GM12872 (cell line): ENCODE results near the gene SMG5.

Experiments used
- TF ChIP-seq, protein P1 (sequence below): IDR thresholded peaks from 3 replicates; pipeline ENCODE4 v1.5.1; 2011; ENCODE audit warnings: low read depth, mild to moderate bottlenecking, low read length, moderate library complexity; ENCODE audit not compliant: insufficient read depth

SMG5 gene

DNA sequence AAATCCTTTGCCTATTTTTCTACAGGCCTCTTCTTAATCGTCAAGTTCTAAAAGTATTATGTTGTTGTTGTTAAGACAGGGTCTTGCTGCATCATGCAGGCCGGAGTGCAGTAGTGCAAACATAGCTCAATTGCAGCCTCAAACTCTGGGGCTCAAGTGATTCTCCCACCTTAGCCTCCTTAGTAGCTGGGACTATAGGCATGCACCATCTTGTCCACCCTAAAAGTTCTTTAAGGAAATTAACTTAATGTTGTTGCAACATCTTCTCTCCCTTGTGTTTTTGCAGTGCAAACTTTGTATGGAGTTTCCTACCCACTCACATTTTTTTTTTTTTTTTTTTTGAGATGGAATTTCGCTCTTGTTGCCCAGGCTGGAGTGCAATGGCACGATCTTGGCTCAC is 20.6 kb upstream of the SMG5 start:
- TF ChIP-seq, protein P1, sequence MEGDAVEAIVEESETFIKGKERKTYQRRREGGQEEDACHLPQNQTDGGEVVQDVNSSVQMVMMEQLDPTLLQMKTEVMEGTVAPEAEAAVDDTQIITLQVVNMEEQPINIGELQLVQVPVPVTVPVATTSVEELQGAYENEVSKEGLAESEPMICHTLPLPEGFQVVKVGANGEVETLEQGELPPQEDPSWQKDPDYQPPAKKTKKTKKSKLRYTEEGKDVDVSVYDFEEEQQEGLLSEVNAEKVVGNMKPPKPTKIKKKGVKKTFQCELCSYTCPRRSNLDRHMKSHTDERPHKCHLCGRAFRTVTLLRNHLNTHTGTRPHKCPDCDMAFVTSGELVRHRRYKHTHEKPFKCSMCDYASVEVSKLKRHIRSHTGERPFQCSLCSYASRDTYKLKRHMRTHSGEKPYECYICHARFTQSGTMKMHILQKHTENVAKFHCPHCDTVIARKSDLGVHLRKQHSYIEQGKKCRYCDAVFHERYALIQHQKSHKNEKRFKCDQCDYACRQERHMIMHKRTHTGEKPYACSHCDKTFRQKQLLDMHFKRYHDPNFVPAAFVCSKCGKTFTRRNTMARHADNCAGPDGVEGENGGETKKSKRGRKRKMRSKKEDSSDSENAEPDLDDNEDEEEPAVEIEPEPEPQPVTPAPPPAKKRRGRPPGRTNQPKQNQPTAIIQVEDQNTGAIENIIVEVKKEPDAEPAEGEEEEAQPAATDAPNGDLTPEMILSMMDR, result no peak

DNA sequence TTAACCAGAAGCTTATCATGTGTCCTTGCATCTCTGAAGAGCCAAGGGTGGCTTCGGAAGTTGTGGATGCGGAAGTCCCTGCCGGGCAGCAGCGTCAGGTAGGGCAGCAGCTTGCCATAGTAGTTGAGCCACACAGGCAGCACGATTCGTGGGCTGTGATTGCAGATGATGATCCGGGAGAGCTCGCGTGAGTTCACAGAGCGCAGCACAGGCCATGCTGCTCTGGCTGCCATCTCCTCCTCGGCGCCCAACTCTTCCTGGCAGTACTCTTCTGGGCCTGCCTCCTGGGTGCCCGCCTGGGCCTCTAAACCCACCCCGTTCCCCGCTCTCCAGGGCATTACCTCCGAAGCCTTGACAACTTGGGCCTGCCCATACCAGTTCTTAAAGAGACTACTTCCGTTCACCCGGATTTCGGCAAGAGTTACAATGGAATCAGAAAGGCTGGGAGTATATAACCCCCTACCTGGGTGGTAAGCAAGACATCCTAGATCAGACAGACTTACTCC is 16.3 kb upstream of the SMG5 start, which contains the start of gene VHLL:
TSS of gene VHLL (minus strand) at position 456 of the 506 bp plus-strand sequence. CDS start at position 338, 118 bp downstream.
- TF ChIP-seq, protein P1, result no peak

DNA sequence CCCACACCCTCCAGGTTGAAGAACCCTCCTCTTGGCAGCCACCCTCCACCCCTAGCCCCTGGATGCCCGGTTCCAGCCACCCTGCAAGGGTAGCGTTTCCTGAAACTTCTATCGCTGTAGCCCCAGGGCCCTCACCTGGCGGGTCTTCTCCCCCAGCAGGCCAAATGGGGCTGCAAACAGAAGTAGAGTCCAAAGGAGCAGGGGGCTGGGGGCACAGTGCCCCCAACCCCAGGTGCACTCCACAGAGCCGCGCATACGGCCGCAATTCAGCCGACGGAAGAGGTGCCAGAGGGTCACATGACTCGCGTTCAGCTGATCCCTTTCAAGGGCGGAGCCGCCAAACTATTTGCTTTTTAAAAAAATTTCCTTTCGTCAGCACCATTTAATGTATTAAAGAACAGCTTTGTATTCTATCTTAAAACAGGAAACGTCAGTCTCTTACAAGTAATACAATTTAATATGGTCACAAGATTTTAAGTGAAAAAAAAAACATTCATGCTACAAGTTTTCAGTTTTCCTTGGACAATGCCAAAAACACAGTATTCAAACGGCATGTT is 12.8 kb upstream of the SMG5 start, which contains the start of gene GLMP:
TSS of gene GLMP (minus strand) at position 289 of the 557 bp plus-strand sequence. CDS start at position 255, 34 bp downstream.
- TF ChIP-seq, protein P1, result no peak

DNA sequence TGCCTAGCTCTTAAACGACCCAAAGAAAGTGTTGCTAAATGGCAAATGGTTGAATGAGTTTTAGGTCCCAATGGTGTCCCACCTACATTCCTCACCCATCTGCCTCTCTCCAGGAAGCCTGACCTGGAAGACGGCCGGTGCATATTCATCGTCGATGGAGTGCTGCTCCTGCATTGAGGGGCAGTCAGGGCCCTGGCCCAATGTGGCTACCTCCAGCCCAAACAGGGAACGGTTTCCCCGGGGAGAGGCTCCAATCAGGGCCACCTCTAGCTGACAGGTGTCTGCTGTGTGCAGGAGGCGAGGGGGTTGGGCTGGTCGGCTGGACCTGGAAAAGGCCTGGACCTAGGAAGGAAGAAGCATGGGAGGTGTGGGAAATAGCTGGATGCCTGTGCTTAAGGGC is 11.3 kb upstream of the SMG5 start:
- TF ChIP-seq, protein P1, result no peak

DNA sequence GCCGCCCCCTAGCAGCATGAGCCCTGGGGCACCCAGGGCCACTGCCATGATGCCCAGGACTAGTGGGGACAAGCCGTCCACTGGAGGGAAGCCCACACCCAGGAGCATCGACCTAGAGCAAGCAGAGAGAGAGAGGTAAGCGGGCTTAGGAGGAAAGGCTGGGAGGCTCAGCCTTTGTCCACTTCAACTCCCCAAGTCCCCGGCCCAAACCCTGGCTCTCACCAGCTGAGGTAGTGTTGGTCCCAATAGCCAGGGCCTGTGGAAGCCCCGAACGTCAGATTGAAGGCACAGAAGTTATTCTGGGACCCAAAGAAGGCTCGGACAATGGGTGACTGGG is 10.4 kb upstream of the SMG5 start:
- TF ChIP-seq, protein P1, result no peak

DNA sequence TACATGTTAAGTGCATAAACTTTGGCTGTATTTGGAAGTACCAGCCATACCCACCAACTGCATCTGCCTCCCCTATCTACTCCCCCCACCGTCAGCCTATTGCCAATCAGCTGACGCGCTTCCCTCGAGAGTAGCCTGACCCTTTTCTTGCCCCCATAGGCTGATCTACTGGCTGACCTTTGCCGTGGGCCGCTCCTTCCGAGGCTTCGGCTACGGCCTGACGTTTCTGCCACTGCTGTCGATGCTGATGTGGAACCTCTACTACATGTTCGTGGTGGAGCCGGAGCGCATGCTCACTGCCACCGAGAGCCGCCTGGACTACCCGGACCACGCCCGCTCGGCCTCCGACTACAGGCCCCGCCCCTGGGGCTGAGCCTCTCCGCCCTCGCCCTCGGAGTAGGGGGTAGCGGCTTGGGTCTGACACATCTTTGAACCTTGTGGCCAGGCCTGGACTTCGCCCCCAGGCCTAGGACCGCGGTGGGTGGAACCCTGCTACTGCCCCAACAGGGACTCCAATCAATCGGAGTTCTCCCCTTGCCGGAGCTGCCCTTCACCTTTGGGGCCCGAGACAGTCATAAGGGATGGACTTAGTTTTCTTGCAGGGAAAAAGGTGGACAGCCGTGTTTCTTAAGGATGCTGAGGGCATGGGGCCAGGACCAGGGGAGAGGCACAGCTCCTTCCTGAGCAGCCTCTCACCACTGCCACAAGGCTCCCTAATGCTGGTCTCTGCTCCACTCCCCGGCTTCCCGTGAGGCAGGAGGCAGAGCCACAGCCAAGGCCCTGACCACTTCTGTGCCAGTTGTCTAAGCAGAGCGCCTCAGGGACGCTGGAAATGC is 8.8 kb upstream of the SMG5 start:
- TF ChIP-seq, protein P1, result no peak

DNA sequence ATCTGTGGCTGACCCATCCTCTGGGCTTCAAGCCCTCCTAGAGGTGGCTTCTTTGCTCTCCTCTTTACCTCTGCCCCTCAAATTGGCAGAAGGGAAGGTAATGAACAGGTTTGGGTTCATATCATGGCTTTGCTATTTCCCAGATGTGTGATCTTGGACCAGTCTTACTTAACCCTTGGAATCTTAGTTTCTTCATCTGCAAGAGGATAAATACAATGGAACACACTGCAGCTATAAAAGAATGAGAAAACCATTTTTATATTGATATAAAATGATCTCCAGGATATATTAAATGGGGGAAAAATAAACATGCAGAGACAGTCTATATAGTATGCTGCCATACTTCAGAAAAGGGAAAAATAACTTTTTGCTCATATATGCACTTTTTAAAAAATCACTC is 7.2 kb upstream of the SMG5 start:
- TF ChIP-seq, protein P1, result no peak
